GM18505 (cell line): ENCODE data around the gene HOXA11.

Source experiments
- ATAC-seq: cut with Tn5 transposase; IDR thresholded peaks from one replicate; pipeline ENCODE4 v1.9.1; 2021; ENCODE audit not compliant: unreplicated experiment
- POLR2A ChIP-seq: IDR thresholded peaks from 4 replicates; pipeline ENCODE4 v1.6.1; 2011; ENCODE audit warnings: borderline replicate concordance; ENCODE audit not compliant: insufficient read depth, insufficient read length; ENCODE audit errors: extremely low read depth

Gene HOXA11

GRCh38 chr7:27140126-27140857 lies 44.7 kb downstream of the HOXA11 start:
- ATAC-seq = no peak
- TF ChIP-seq POLR2A = no peak

GRCh38 chr7:27139334-27140125 lies 45.5 kb downstream of the HOXA11 start:
- no peak for TF ChIP-seq POLR2A
- ATAC-seq = no peak

- ATAC-seq = no peak
- TF ChIP-seq POLR2A = no peak
Observed at GRCh38 chr7:27138985-27139333, 46.1 kb downstream of the HOXA11 start.

- no peak for TF ChIP-seq POLR2A
- ATAC-seq = no peak
Observed at GRCh38 chr7:27138472-27138871, 46.6 kb downstream of the HOXA11 start.

GRCh38 chr7:27137640-27138315 lies 47.3 kb downstream of the HOXA11 start:
- TF ChIP-seq POLR2A = no peak
- no peak for ATAC-seq

GRCh38 chr7:27134392-27134791 lies 50.6 kb downstream of the HOXA11 start:
- ATAC-seq = no peak
- no peak for TF ChIP-seq POLR2A

- ATAC-seq = no peak
Observed at GRCh38 chr7:27133409-27134231, 51.4 kb downstream of the HOXA11 start.

GRCh38 chr7:27132978-27133377 lies 52.1 kb downstream of the HOXA11 start:
- ATAC-seq = no peak

More at GRCh38 chr7:27133409-27134231, 51.4 kb downstream of the HOXA11 start:
- no peak for TF ChIP-seq POLR2A

GRCh38 chr7:27132214-27132613 lies 52.8 kb downstream of the HOXA11 start:
- TF ChIP-seq POLR2A = no peak
- ATAC-seq = no peak

More at GRCh38 chr7:27132978-27133377, 52.1 kb downstream of the HOXA11 start:
- no peak for TF ChIP-seq POLR2A

- no peak for ATAC-seq
- no peak for TF ChIP-seq POLR2A
Observed at GRCh38 chr7:27131390-27131819, 53.6 kb downstream of the HOXA11 start.
